Endodermal cell (in vitro differentiated cells): ENCODE measurements around the gene SLU7. TPM values are rescaled to one million over a fixed set of nuclear protein-coding genes. Genes with fewer than 3 reads are reported as not detected.

Experiments used
- DNase-seq: peaks from one replicate; pipeline ENCODE4 v3.0.0-alpha.2; 2017
- H3K27ac ChIP-seq: 2 replicates; pipeline ENCODE4 v1.5.1; 2013; ENCODE audit warnings: mild to moderate bottlenecking, low read depth, low read length, moderate library complexity
- H3K27me3 ChIP-seq: 2 replicates; pipeline ENCODE4 v1.6.1; 2013; ENCODE audit warnings: mild to moderate bottlenecking, low read length, moderate library complexity; ENCODE audit not compliant: insufficient read depth, control insufficient read depth, poor library complexity, severe bottlenecking
- H3K36me3 ChIP-seq: 2 replicates; pipeline ENCODE4 v1.7.0; 2013; ENCODE audit warnings: mild to moderate bottlenecking, low read length, moderate library complexity; ENCODE audit not compliant: control insufficient read depth, insufficient read depth
- H3K4me1 ChIP-seq: one replicate; pipeline ENCODE4 v1.7.0; 2013; ENCODE audit warnings: low read length; ENCODE audit not compliant: control insufficient read depth, insufficient read depth
- H3K4me3 ChIP-seq: 2 replicates; pipeline ENCODE4 v1.5.1; 2013; ENCODE audit warnings: mild to moderate bottlenecking, low read length, moderate library complexity
- H3K9ac ChIP-seq: 2 replicates; pipeline ENCODE4 v1.6.1; 2013; ENCODE audit warnings: mild to moderate bottlenecking, low read length, moderate library complexity; ENCODE audit not compliant: poor library complexity, severe bottlenecking; ENCODE audit errors: extremely low read depth
- H3K9me3 ChIP-seq: 2 replicates; pipeline ENCODE4 v1.6.1; 2013; ENCODE audit warnings: mild to moderate bottlenecking, low read length, moderate library complexity; ENCODE audit not compliant: control insufficient read depth
- H3K27ac Mint-ChIP-seq: 2 replicates; pipeline ENCODE4 v1.8.0; 2020; ENCODE audit warnings: mixed read lengths
- H3K27me3 Mint-ChIP-seq: 2 replicates; pipeline ENCODE4 v1.8.0; 2021; ENCODE audit warnings: mild to moderate bottlenecking, mixed read lengths; ENCODE audit not compliant: insufficient read depth
- H3K36me3 Mint-ChIP-seq: 2 replicates; pipeline ENCODE4 v1.8.0; 2020; ENCODE audit warnings: low read depth, mixed read lengths
- H3K4me1 Mint-ChIP-seq: 2 replicates; pipeline ENCODE4 v1.8.0; 2020; ENCODE audit warnings: mixed read lengths
- H3K4me3 Mint-ChIP-seq: 2 replicates; pipeline ENCODE4 v1.8.0; 2020; ENCODE audit warnings: mild to moderate bottlenecking, moderate library complexity, mixed read lengths
- H3K9me3 Mint-ChIP-seq: 2 replicates; pipeline ENCODE4 v1.8.0; 2020; ENCODE audit warnings: mild to moderate bottlenecking, mixed read lengths
- WGBS, 2 experiments: methylation state at CpG; one replicate each; pipeline versions ENCODE4 v1.1.5 to v1.1.7; 2013; ENCODE audit warnings: missing lambda C conversion rate in 2 of 2, mixed read lengths in 1 of 2; ENCODE audit not compliant: insufficient coverage in 1 of 2, insufficient read length in 1 of 2; 5-methylcytosine and 5-hydroxymethylcytosine counted together
- total RNA-seq, 2 donors: library from RNA; stranded (reverse); fragmentation: NEBNext Ultra II Directional in 1 of 2; extraction: Animal tissue kit (Norgen Biotek cat#: 25700) in 1 of 2; gene quantifications; 2 replicates in 1 of 2; 3 replicates in 1 of 2; pipeline ENCODE4 v1.2.1, GENCODE V29; 2021
- TF ChIP-seq, protein P1 (sequence below): fragments of 200-600 bp; sonication (generic); conservative IDR thresholded peaks from 2 replicates; pipeline ENCODE4 v1.5.0; 2021; ENCODE audit warnings: antibody characterized with exemption, mild to moderate bottlenecking

SLU7 gene
- total RNA-seq, 2 donors from 2014 or later: 36.8 to 47.5 TPM

DNA sequence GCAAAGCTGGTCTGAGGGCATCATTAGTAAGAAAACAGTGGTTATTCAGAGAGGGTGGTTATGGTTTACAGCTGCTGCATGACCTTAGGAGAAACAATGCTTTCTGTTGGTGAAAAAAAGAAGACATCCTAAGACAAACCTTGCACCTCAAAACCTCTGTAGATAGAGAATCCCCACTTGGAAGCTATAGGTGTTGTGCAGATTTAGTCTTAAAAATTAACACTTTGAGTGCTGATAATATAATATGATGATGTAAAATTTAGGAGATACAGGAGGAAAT is 1.4 kb upstream of the SLU7 start:
- no peaks in the 10 kb centered on the region for H3K27me3 ChIP-seq
- peaks cover 9% of the 10 kb centered on the region for H3K36me3 ChIP-seq
- H3K9ac ChIP-seq: no peak overlapping the region
- TF ChIP-seq, protein P1, sequence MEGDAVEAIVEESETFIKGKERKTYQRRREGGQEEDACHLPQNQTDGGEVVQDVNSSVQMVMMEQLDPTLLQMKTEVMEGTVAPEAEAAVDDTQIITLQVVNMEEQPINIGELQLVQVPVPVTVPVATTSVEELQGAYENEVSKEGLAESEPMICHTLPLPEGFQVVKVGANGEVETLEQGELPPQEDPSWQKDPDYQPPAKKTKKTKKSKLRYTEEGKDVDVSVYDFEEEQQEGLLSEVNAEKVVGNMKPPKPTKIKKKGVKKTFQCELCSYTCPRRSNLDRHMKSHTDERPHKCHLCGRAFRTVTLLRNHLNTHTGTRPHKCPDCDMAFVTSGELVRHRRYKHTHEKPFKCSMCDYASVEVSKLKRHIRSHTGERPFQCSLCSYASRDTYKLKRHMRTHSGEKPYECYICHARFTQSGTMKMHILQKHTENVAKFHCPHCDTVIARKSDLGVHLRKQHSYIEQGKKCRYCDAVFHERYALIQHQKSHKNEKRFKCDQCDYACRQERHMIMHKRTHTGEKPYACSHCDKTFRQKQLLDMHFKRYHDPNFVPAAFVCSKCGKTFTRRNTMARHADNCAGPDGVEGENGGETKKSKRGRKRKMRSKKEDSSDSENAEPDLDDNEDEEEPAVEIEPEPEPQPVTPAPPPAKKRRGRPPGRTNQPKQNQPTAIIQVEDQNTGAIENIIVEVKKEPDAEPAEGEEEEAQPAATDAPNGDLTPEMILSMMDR: no peak
- H3K4me1 ChIP-seq: peaks cover 15% of the 10 kb centered on the region
- peaks cover 6% of the 10 kb centered on the region for H3K36me3 Mint-ChIP-seq
- peak overlapping the region; percentile 95 for H3K4me3 Mint-ChIP-seq
- H3K9me3 ChIP-seq: no peaks in the 10 kb centered on the region
- H3K27ac Mint-ChIP-seq: peak overlapping the region; percentile 98
- H3K9me3 Mint-ChIP-seq: no peaks in the 10 kb centered on the region
- no peak overlapping the region for H3K27ac ChIP-seq
- H3K27me3 Mint-ChIP-seq: no peaks in the 10 kb centered on the region
- DNase-seq: no peak
- no peak overlapping the region for H3K4me3 ChIP-seq
- H3K4me1 Mint-ChIP-seq: peaks cover 56% of the 10 kb centered on the region

DNA sequence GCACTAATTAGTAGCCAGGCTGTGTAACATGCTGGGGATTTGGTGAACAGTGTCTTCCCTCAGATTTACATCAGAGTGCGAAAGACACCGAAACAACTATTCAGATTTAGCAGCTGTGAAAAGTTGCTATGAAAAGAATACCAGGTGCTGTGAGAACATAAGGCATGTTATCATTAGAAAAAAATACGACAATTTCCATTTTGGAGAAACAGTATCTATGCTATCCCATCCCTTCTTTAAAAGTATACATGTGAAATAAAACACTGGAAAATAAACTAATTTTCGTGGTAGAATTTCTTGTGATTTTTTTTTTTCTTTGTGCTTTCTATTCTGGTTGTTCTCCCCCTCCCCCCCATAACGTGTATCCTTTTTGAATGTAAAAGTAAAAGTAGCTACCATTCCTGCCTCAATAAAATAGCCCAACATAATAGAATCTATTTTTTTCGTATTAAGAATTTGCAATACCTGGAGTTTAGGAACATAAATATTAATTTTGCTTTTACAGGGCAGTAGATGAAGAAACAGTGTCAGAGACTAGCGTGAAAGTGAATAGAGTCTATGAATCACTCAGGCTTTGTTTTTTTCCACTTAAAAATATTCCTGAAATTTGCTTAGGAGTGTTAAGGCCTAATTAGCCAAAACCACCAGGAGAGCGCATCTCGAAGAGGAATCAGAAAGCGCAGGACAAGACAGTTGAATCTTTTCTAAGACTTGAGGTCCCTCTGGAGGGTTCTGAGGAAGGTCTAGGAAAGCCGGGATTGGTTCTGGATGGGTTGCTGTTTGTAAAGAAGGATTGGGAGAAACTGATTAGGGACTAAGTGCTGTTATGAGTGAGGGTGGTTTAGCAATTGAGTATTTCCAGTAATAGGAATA is 813 bp upstream of the SLU7 start:
- H3K4me1 Mint-ChIP-seq: peaks cover 50% of the 10 kb centered on the region
- H3K4me3 Mint-ChIP-seq: peak overlapping the region; percentile 95
- peak overlapping the region; percentile 76 for H3K27ac ChIP-seq

DNA sequence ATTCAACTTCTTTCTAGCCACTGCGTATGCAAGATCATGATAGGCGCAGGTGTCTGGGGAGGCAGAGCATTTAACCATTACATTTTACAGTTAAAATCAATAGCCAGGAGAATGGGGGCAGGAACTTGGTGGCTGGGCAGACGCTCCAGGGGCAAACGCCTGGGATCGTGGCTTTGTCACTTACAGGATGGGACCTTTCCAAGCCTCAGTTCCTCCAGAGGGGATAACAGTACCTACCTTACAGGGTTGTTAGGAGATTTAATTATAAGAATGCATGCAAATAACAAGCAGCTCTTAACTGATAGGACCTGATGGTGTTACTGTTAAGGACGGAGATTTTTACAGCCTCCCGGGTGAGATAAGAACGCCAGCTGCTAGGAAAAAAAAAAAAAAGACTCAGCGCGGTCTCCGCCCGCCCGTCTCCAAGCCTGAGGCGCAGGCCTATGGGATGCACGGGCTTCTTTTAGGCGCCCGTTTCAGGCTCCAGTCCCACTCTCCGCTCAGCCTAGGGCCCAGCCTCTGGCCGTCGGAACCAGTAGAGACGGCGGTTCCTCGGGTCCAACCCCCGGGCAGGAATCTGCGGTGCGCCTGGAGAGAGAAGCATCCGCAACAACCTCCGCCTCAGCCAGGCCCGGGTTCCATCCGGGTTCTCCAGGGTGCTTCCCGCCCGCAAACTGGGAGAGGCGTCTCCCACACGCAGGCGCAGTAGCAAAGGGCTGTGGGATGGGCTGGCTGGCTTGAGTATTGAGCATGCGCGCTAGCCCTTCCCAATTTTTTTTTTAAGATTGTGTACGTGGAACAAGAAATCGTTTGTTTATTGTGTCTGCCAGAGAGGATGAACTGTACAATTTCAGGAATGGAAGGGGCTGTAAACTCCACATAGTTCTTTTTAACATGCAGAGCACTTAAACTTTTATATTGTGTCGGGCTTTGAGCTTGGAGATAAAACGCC is 19.2 kb downstream of the SLU7 start, which contains the start of gene FAM200C:
Gene FAM200C (minus strand): TSS at position 653 of the 952 bp plus-strand sequence. CDS start 4,564 bp downstream, outside the sequence.
- WGBS, 2 experiments: 0 to 7% methylated on average over 21 to 41 of the region's 41 CpGs
- no peaks in the 10 kb centered on the region for H3K4me1 ChIP-seq
- H3K9me3 Mint-ChIP-seq: no peaks in the 10 kb centered on the region
- peak; percentile 97 for DNase-seq
- peak within 1 kb of the TSS; percentile 93 for H3K27ac ChIP-seq
- peaks cover 26% of the 10 kb centered on the region for H3K36me3 Mint-ChIP-seq
- peak within 1 kb of the TSS; percentile 71 for H3K4me3 Mint-ChIP-seq
- no peaks in the 10 kb centered on the region for H3K9me3 ChIP-seq
- peak within 1 kb of the TSS; percentile 80 for H3K4me3 ChIP-seq
- peaks cover 36% of the 10 kb centered on the region for H3K36me3 ChIP-seq
- peak within 1 kb of the TSS; percentile 92 for H3K9ac ChIP-seq
- no peaks in the 10 kb centered on the region for H3K27me3 ChIP-seq
- H3K27me3 Mint-ChIP-seq: no peaks in the 10 kb centered on the region
- peak within 1 kb of the TSS; percentile 97 for H3K27ac Mint-ChIP-seq
- TF ChIP-seq, protein P1: no peak
- H3K4me1 Mint-ChIP-seq: peaks cover 9% of the 10 kb centered on the region

More for the DNA sequence above, 813 bp upstream of the SLU7 start:
- Mint-ChIP-seq H3K9me3 (no peaks in the 10 kb centered on the region), H3K27ac (peak overlapping the region; percentile 98), H3K27me3 (no peaks in the 10 kb centered on the region), H3K36me3 (peaks cover 8% of the 10 kb centered on the region)
- no peak for DNase-seq
- WGBS, 2 experiments: 58 to 61% methylated on average over 9 of the region's 11 CpGs
- Histone ChIP-seq H3K36me3 (peaks cover 14% of the 10 kb centered on the region), H3K27me3 (no peaks in the 10 kb centered on the region), H3K4me1 (peaks cover 14% of the 10 kb centered on the region), H3K9ac (peak overlapping the region; percentile 94), H3K9me3 (no peaks in the 10 kb centered on the region), H3K4me3 (peak overlapping the region; percentile 91)
- TF ChIP-seq, protein P1: no peak
